Measurements from ENCODE around the gene DNMT3B. TPM values are rescaled to one million over a fixed set of nuclear protein-coding genes. Genes with fewer than 3 reads are reported as not detected.
"Not testable (repeated sequence)": the region's sequence is repeated elsewhere in the genome, so short reads cannot be mapped to it uniquely, and the experiment has no call there.

DNMT3B gene
- total RNA-seq, 1 experiment from 2014 or later, result 682 TPM

DNA sequence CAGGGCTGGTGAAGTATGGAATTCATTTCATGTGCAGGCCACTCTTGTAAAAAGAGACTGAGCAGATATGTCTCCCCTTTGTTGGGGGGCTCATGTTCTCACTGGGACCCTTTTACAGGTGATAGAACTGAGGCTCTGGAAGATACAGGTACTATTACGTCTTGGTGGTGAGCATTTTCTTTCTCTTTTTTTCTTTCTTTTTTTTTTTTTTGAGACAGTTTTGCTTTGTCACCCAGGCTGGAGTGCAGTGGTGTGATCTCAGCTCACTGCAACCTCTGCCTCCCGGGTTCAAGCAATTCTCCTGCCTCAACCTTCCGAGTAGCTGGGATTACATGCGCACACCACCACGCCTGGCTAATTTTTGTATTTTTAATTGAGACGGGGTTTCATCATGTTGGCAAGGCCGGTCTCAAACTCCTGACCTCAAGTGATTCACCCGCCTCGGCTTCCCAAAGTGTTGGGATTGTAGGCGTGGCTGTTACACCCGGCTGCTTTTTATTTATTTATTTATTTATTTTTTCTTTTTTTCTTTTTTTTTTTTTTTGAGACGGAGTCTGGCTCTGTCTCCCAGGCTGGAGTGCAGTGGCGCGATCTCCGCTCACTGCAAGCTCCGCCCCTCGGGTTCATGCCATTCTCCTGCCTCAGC lies 3.2 kb downstream of the DNMT3B start:
- Mint-ChIP-seq H3K27ac (peak overlapping the region; percentile 92), H3K4me3 (peak overlapping the region; percentile 91), H3K36me3 (peaks cover 56% of the 10 kb centered on the region), H3K4me1 (peaks cover 59% of the 10 kb centered on the region)
- ChIA-PET CTCF (interaction anchor here (1.0 to 8.6 kb wide), 6 partner anchors 8 to 92 kb away, joined by 3 to 121 read pairs (median 8); partner anchors contain the start of genes C20orf203 and COMMD7), POLR2A (interaction anchor here (0.7 to 1.5 kb wide), 5 partner anchors 8 to 22 kb away, joined by 3 to 7 read pairs (median 4); partner anchors contain the start of gene COMMD7)
- H3K27me3 Mint-ChIP-seq (ENCODE audit: low read depth); DNase-seq (ENCODE audit: low spot score); ATAC-seq; H3K9me3 Mint-ChIP-seq: not testable (repeated sequence)

DNA sequence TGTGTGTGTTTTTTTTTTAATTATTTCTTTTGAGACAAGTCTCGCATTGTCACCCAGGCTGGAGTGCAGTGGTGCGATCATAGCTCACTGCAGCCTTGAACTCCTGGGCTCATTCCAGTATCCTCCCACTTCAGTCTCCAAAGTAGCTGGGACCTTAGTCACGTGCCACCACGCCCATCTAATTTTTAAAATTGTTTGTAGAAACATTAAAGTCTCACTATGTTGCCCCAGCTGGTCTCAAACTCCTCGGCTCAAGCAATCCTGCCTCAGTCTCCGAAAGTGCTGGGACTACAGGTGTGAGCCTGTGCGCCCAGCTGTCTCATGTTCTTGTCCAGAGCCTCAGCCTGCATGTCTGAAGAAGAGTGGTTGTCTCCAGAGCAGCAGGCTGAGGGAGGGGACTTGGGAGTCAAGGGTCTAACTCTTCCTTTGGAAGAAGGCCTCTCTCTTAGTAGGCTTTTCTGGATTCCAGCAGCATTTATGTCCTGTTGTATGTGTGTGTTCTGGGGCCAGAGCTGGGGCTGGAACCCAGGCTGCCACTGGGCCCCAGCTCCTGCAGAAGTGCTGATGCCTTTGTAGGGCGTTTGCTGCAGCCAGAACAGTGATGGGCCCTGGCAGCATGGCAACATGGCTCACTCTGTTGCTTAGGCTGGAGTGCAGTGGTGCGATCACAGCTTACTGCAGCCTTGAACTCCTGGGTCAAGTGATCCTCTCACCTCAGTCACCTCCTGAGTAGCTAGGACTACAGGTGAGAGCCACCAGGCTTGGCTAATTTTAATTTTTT lies 5.4 kb downstream of the DNMT3B start:
- peak overlapping the region; percentile 67 for H3K4me3 Mint-ChIP-seq
- ChIA-PET POLR2A (interaction anchor here (1.3 kb wide), 1 partner anchor 11 kb away, joined by 4 read pairs; no protein-coding TSS in a partner anchor), CTCF (interaction anchor here (0.6 to 8.6 kb wide), 4 partner anchors 11 to 94 kb away, joined by 3 to 121 read pairs (median 8); partner anchors contain the start of gene C20orf203)
- peak overlapping the region; percentile 95 for H3K27ac Mint-ChIP-seq
- DNase-seq (ENCODE audit: low spot score) (no peak), ATAC-seq (no peak)
- H3K9me3 Mint-ChIP-seq, result no peaks in the 10 kb centered on the region
- H3K4me1 Mint-ChIP-seq, result peaks cover 70% of the 10 kb centered on the region
- peak; percentile 91 for TF ChIP-seq ZNF121 (CRISPR knock-in tag; IDR thresholded peaks at IDR 0.05)
- TF ChIP-seq, protein P1, sequence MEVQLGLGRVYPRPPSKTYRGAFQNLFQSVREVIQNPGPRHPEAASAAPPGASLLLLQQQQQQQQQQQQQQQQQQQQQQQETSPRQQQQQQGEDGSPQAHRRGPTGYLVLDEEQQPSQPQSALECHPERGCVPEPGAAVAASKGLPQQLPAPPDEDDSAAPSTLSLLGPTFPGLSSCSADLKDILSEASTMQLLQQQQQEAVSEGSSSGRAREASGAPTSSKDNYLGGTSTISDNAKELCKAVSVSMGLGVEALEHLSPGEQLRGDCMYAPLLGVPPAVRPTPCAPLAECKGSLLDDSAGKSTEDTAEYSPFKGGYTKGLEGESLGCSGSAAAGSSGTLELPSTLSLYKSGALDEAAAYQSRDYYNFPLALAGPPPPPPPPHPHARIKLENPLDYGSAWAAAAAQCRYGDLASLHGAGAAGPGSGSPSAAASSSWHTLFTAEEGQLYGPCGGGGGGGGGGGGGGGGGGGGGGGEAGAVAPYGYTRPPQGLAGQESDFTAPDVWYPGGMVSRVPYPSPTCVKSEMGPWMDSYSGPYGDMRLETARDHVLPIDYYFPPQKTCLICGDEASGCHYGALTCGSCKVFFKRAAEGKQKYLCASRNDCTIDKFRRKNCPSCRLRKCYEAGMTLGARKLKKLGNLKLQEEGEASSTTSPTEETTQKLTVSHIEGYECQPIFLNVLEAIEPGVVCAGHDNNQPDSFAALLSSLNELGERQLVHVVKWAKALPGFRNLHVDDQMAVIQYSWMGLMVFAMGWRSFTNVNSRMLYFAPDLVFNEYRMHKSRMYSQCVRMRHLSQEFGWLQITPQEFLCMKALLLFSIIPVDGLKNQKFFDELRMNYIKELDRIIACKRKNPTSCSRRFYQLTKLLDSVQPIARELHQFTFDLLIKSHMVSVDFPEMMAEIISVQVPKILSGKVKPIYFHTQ (CRISPR knock-in tag; IDR thresholded peaks at IDR 0.05), result no peak
- TF ChIP-seq ETV6 (CRISPR knock-in tag; IDR thresholded peaks at IDR 0.05), result peak; percentile 53; the same call in 1 of the 2 replicates
- TF ChIP-seq, protein P2, sequence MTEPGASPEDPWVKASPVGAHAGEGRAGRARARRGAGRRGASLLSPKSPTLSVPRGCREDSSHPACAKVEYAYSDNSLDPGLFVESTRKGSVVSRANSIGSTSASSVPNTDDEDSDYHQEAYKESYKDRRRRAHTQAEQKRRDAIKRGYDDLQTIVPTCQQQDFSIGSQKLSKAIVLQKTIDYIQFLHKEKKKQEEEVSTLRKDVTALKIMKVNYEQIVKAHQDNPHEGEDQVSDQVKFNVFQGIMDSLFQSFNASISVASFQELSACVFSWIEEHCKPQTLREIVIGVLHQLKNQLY (CRISPR knock-in tag; IDR thresholded peaks at IDR 0.05), result no peak
- no peak for TF ChIP-seq KAT7 (CRISPR knock-in tag; IDR thresholded peaks at IDR 0.05; ENCODE audit: borderline replicate concordance)
- peaks cover 60% of the 10 kb centered on the region for H3K36me3 Mint-ChIP-seq
- H3K27me3 Mint-ChIP-seq (ENCODE audit: low read depth), result no peaks in the 10 kb centered on the region

DNA sequence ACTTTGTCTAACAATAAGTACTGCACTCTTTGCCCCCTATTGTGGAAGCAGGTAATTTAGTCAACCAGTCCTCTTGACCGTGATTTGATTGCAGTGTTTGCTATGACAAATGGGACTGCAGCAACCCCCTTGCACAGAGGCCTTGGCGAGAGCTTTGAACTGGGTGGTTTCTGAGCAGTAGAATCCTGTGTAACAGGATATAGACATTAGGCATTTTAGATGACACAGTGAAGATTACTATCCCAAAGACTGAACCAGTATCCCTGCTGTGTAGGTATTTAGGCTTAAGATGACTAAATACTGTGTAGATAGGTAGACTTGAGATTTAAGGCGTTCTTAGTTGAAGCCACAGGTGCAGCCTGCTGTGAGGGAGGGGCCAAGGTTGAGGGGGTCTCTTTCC lies 9.9 kb downstream of the DNMT3B start:
- no peak for DNase-seq (ENCODE audit: low spot score)
- ChIA-PET CTCF (no interaction called here), POLR2A (no interaction called here)
- H3K36me3 Mint-ChIP-seq, result peaks cover 49% of the 10 kb centered on the region
- TF ChIP-seq, protein P3, sequence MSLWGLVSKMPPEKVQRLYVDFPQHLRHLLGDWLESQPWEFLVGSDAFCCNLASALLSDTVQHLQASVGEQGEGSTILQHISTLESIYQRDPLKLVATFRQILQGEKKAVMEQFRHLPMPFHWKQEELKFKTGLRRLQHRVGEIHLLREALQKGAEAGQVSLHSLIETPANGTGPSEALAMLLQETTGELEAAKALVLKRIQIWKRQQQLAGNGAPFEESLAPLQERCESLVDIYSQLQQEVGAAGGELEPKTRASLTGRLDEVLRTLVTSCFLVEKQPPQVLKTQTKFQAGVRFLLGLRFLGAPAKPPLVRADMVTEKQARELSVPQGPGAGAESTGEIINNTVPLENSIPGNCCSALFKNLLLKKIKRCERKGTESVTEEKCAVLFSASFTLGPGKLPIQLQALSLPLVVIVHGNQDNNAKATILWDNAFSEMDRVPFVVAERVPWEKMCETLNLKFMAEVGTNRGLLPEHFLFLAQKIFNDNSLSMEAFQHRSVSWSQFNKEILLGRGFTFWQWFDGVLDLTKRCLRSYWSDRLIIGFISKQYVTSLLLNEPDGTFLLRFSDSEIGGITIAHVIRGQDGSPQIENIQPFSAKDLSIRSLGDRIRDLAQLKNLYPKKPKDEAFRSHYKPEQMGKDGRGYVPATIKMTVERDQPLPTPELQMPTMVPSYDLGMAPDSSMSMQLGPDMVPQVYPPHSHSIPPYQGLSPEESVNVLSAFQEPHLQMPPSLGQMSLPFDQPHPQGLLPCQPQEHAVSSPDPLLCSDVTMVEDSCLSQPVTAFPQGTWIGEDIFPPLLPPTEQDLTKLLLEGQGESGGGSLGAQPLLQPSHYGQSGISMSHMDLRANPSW (CRISPR knock-in tag; conservative IDR thresholded peaks at IDR 0.05; ENCODE audit: low read depth), result no peak
- TF ChIP-seq RORB (CRISPR knock-in tag; IDR thresholded peaks at IDR 0.05), result no peak
- TF ChIP-seq SMAD4 (CRISPR knock-in tag; IDR thresholded peaks at IDR 0.05), result no peak
- no peak for TF ChIP-seq RELA (CRISPR knock-in tag; IDR thresholded peaks at IDR 0.05; ENCODE audit: borderline replicate concordance)
- TF ChIP-seq OVOL2 (CRISPR knock-in tag; IDR thresholded peaks at IDR 0.05; ENCODE audit: borderline replicate concordance), result no peak
- peak overlapping the region; percentile 42 for H3K4me3 Mint-ChIP-seq
- no peaks in the 10 kb centered on the region for H3K27me3 Mint-ChIP-seq (ENCODE audit: low read depth)
- ATAC-seq, result no peak
- H3K27ac Mint-ChIP-seq, result peak overlapping the region; percentile 68; the same call in 1 of the 2 replicates
- peaks cover 95% of the 10 kb centered on the region for H3K4me1 Mint-ChIP-seq
- H3K9me3 Mint-ChIP-seq, result no peaks in the 10 kb centered on the region

All from WTC11 (cell line).